Osteoblast (primary cell): ENCODE data around the gene THAP11. TPM values are rescaled to one million over a fixed set of nuclear protein-coding genes. Genes with fewer than 3 reads are reported as not detected.
A peak's percentile ranks its signal among the peaks of the same experiment; 100 is the strongest.

ENCODE experiments used
- DNase-seq: peaks from one replicate; pipeline ENCODE4 v3.0.0; 2011; ENCODE audit warnings: low spot score, mixed read lengths; ENCODE audit not compliant: insufficient read length; ENCODE audit errors: missing footprints
- H2AFZ ChIP-seq: 2 replicates; pipeline ENCODE4 v1.6.0; 2011; ENCODE audit warnings: mild to moderate bottlenecking, low read length
- H3K27ac ChIP-seq: 2 replicates; pipeline ENCODE4 v1.5.1; 2011; ENCODE audit warnings: mild to moderate bottlenecking, low read depth, low read length, moderate library complexity
- H3K27me3 ChIP-seq: 2 replicates; pipeline ENCODE4 v1.6.0; 2012; ENCODE audit warnings: mild to moderate bottlenecking, control low read depth, inconsistent platforms, low read length, moderate library complexity; ENCODE audit not compliant: insufficient read depth
- H3K36me3 ChIP-seq: 2 replicates; pipeline ENCODE4 v1.5.1; 2011; ENCODE audit warnings: mild to moderate bottlenecking, low read length, control low read depth, moderate library complexity; ENCODE audit not compliant: insufficient read depth
- H3K4me1 ChIP-seq: 2 replicates; pipeline ENCODE4 v1.5.1; 2011; ENCODE audit warnings: mild to moderate bottlenecking, low read length, control low read depth, moderate library complexity; ENCODE audit not compliant: insufficient read depth
- H3K4me2 ChIP-seq: 2 replicates; pipeline ENCODE4 v1.6.0; 2011; ENCODE audit warnings: mild to moderate bottlenecking, low read length; ENCODE audit not compliant: insufficient read depth
- H3K4me3 ChIP-seq: fragments of 200-600 bp; sonication (generic); 3 replicates; pipeline ENCODE4 v1.5.1; 2012; ENCODE audit warnings: mild to moderate bottlenecking, low read length, inconsistent platforms; ENCODE audit not compliant: insufficient read depth
- H3K79me2 ChIP-seq: 2 replicates; pipeline ENCODE4 v1.6.0; 2012; ENCODE audit warnings: mild to moderate bottlenecking, low read length, control low read depth, inconsistent platforms; ENCODE audit not compliant: insufficient read depth
- H3K9me3 ChIP-seq: 2 replicates; pipeline ENCODE4 v1.5.1; 2011; ENCODE audit warnings: low read depth, low read length, control low read depth
- H4K20me1 ChIP-seq: 2 replicates; pipeline ENCODE4 v1.6.0; 2012; ENCODE audit warnings: mild to moderate bottlenecking, low read length, control low read depth; ENCODE audit not compliant: insufficient read depth
- CTCF ChIP-seq: IDR thresholded peaks from 2 replicates; pipeline ENCODE4 v1.5.1; 2011; ENCODE audit warnings: mild to moderate bottlenecking, low read depth, low read length, moderate library complexity; ENCODE audit errors: extremely low read depth
- total RNA-seq: library from RNA; depleted of rRNA; stranded (reverse); fragments of >200 nt; gene quantifications from 2 replicates; pipeline ENCODE4 v1.2.3, GENCODE V29; 2012

THAP11 gene
- total RNA-seq, 1 donor, result 25.7 TPM

DNA sequence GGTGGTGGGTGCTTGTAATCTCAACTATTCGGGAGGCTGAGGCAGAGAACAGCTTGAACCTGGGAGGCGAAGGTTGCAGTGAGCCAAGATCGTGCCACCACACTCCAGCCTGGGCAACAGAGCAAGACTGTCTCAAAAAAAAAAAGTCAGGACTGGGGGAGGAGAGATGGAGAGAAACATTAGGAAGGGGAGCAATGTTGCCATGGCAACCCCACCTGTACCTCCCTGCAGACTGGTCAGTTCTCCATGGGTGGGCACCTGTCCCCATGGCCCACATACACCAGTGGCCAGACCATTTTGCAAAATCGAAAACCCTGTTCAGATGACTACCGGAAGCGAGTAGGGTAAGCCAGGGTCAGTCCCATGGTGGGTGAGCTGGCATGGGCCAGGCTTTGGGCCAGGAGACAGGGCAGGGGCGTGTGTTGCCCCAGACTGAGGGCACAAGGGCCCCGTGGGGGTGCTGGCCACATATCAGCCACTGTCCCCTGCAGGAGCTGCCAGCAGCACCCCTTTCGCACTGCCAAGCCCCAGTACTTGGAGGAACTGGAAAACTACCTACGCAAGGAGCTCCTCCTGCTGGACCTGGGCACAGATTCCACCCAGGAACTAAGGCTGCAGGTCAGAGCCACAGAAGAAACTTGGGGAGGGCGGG is 21.4 kb upstream of the THAP11 start:
- no peaks in the 10 kb centered on the region for H4K20me1 ChIP-seq
- no peaks in the 10 kb centered on the region for H3K36me3 ChIP-seq
- no peaks in the 10 kb centered on the region for H3K9me3 ChIP-seq
- peak; percentile 69 for DNase-seq
- H3K4me2 ChIP-seq, result no peak overlapping the region
- no peaks in the 10 kb centered on the region for H3K27me3 ChIP-seq
- no peak overlapping the region for H3K4me3 ChIP-seq
- TF ChIP-seq CTCF, result no peak
- H2AFZ ChIP-seq, result no peak overlapping the region
- H3K4me1 ChIP-seq, result no peaks in the 10 kb centered on the region
- no peak overlapping the region for H3K27ac ChIP-seq
- no peaks in the 10 kb centered on the region for H3K79me2 ChIP-seq

DNA sequence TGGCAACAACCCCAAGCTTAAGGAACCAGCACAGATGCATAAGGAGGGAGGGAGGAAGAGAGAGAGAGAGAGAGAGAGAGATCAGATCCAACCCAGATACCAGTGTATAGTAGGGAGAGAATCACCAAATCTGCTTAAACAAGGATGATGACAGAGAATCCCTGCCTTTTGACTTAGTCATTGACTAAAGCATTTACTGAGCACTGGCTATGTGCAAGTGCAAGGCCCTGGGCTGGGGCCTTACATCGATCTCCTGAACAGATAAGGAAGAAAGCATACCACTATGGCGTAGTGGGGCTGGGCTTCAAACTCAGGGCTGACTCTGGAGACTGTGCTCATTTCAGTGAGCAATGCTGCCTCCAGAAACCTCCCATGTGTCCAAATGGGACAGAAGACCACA is 19.6 kb upstream of the THAP11 start:
- Histone ChIP-seq H4K20me1 (no peaks in the 10 kb centered on the region), H3K27me3 (no peaks in the 10 kb centered on the region), H3K4me2 (no peak overlapping the region), H3K79me2 (no peaks in the 10 kb centered on the region), H3K4me1 (no peaks in the 10 kb centered on the region), H3K4me3 (no peak overlapping the region), H3K27ac (no peak overlapping the region), H3K36me3 (peaks cover 3% of the 10 kb centered on the region), H3K9me3 (no peaks in the 10 kb centered on the region), H2AFZ (no peak overlapping the region)
- no peak for TF ChIP-seq CTCF
- peak; percentile 88 for DNase-seq

GRCh38 chr16:67825119-67825518 is 17.0 kb upstream of the THAP11 start:
- no peak overlapping the region for H2AFZ ChIP-seq
- H3K27me3 ChIP-seq, result no peaks in the 10 kb centered on the region
- H3K9me3 ChIP-seq, result no peaks in the 10 kb centered on the region
- H4K20me1 ChIP-seq, result no peaks in the 10 kb centered on the region
- H3K4me2 ChIP-seq, result no peak overlapping the region
- H3K4me3 ChIP-seq, result no peak overlapping the region
- TF ChIP-seq CTCF, result no peak
- no peaks in the 10 kb centered on the region for H3K4me1 ChIP-seq
- peak; percentile 32 for DNase-seq
- no peaks in the 10 kb centered on the region for H3K79me2 ChIP-seq
- H3K36me3 ChIP-seq, result peaks cover 21% of the 10 kb centered on the region
- H3K27ac ChIP-seq, result no peak overlapping the region

GRCh38 chr16:67825906-67826305 is 16.2 kb upstream of the THAP11 start:
- H2AFZ ChIP-seq, result no peak overlapping the region
- no peak for DNase-seq
- peaks cover 29% of the 10 kb centered on the region for H3K36me3 ChIP-seq
- H3K9me3 ChIP-seq, result no peaks in the 10 kb centered on the region
- no peaks in the 10 kb centered on the region for H3K27me3 ChIP-seq
- no peaks in the 10 kb centered on the region for H3K4me1 ChIP-seq
- no peaks in the 10 kb centered on the region for H4K20me1 ChIP-seq
- no peak overlapping the region for H3K4me2 ChIP-seq
- no peak overlapping the region for H3K27ac ChIP-seq
- no peaks in the 10 kb centered on the region for H3K79me2 ChIP-seq
- no peak overlapping the region for H3K4me3 ChIP-seq
- TF ChIP-seq CTCF, result no peak
